PFSK-1 (cell line): ENCODE measurements around the gene ADAMTS7.

Experiments
- FOXP2 ChIP-seq: optimal IDR thresholded peaks from 2 replicates; pipeline ENCODE3; 2011; ENCODE audit warnings: borderline replicate concordance, control low read depth, inconsistent platforms; ENCODE audit not compliant: insufficient read depth; ENCODE audit errors: extremely low read length, extremely low read depth
- POLR2AphosphoS5 ChIP-seq: IDR thresholded peaks from 2 replicates; pipeline ENCODE4 v1.6.1; 2012; ENCODE audit warnings: low read depth, mild to moderate bottlenecking, control low read depth, low read length, moderate library complexity
- REST ChIP-seq, 2 experiments: IDR thresholded peaks; 2 replicates each; pipeline versions ENCODE4 v1.6.1 to v1.8.0; 2011 to 2012; ENCODE audit warnings: low read depth in 2 of 2, low read length in 2 of 2, control low read depth in 1 of 2, inconsistent platforms in 1 of 2, mild to moderate bottlenecking in 1 of 2, moderate library complexity in 1 of 2; ENCODE audit not compliant: insufficient read depth in 1 of 2
- SIN3A ChIP-seq: IDR thresholded peaks from 2 replicates; pipeline ENCODE4 v1.6.1; 2012; ENCODE audit warnings: mild to moderate bottlenecking, low read length, moderate library complexity, borderline replicate concordance; ENCODE audit not compliant: insufficient read depth
- TAF1 ChIP-seq: IDR thresholded peaks from 2 replicates; pipeline ENCODE4 v1.6.1; 2012; ENCODE audit warnings: low read length, control low read depth, borderline replicate concordance; ENCODE audit not compliant: insufficient read depth

ADAMTS7 gene

GRCh38 chr15:78790027-78790426 is 21.2 kb downstream of the ADAMTS7 start:
- TF ChIP-seq TAF1 (no peak), FOXP2 (no peak)

GRCh38 chr15:78789615-78790014 is 21.6 kb downstream of the ADAMTS7 start:
- TF ChIP-seq TAF1: no peak
- no peak for TF ChIP-seq FOXP2
- no peak for TF ChIP-seq POLR2AphosphoS5
- TF ChIP-seq SIN3A: no peak
- no peak for TF ChIP-seq REST (IDR thresholded peaks at IDR 0.05; ENCODE audit: insufficient read depth in 1 of 2, low read depth in 2 of 2, low read length in 2 of 2)

DNA sequence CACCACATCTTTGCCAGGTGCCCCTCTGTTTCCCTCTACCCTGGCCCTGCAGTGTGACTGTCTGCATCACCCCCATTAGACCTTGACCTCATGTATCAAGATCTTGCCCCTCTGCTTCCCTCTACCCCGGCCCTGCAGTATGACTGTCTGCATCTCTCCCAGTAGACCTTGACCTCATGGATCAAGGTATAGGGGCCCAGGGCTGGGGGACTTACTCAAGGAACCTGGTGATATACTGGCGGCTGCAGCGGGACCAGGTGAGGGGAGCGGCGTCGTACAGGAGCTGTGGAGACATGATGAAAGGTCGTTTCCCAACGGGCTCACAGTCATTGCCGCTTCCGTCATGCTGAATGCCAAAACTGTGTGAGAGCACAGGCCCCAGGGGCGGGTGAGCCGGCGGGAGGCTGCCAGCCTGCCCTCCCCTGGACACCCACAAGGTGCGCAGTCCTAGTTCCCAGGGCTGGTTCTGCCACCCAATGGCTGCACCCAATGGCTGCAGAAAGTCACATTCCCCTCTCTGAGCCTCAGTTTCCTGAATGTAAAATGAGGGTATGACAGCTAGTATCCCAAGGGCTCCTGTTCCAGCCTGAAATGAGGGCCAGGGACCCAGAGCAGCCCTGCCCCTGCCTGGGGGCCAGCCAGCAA is 23.1 kb downstream of the ADAMTS7 start:
- TF ChIP-seq REST (IDR thresholded peaks at IDR 0.05; ENCODE audit: insufficient read depth in 1 of 2, low read depth in 2 of 2, low read length in 2 of 2): no peak
- no peak for TF ChIP-seq TAF1
- no peak for TF ChIP-seq SIN3A
- no peak for TF ChIP-seq POLR2AphosphoS5
- TF ChIP-seq FOXP2: no peak

- no peak for TF ChIP-seq REST (IDR thresholded peaks at IDR 0.05; ENCODE audit: insufficient read depth in 1 of 2, low read depth in 2 of 2, low read length in 2 of 2)
- TF ChIP-seq FOXP2: no peak
- TF ChIP-seq SIN3A: no peak
- no peak for TF ChIP-seq POLR2AphosphoS5
- no peak for TF ChIP-seq TAF1
Observed at GRCh38 chr15:78778422-78778821, 32.8 kb downstream of the ADAMTS7 start.

- TF ChIP-seq POLR2AphosphoS5 (no peak), REST (IDR thresholded peaks at IDR 0.05; ENCODE audit: insufficient read depth in 1 of 2, low read depth in 2 of 2, low read length in 2 of 2) (no peak), TAF1 (no peak), FOXP2 (no peak), SIN3A (no peak)
Observed at GRCh38 chr15:78775472-78775871, 35.8 kb downstream of the ADAMTS7 start.
